ENCODE data around the gene ATP5MC3.
"Not testable (repeated sequence)": the region's sequence is repeated elsewhere in the genome, so short reads cannot be mapped to it uniquely, and the experiment has no call there.

Gene ATP5MC3

GRCh38 chr2:175181104-175181876 lies at the start of gene ATP5MC3:
ATP5MC3 (minus strand) TSS chr2:175181710; CDS start chr2:175181393, 317 bp downstream.
- FAIRE-seq, result no peak

GRCh38 chr2:175228601-175229000 lies 47.1 kb upstream of the ATP5MC3 start:
- FAIRE-seq, result not testable (repeated sequence)

- FAIRE-seq, result no peak
These were observed 46.7 kb upstream of the ATP5MC3 start for GRCh38 chr2:175228179-175228578.

- FAIRE-seq, result no peak
These were observed 45.9 kb upstream of the ATP5MC3 start for GRCh38 chr2:175227393-175227792.

- no peak for FAIRE-seq
These were observed 38.6 kb upstream of the ATP5MC3 start for GRCh38 chr2:175220075-175220474.

- no peak for FAIRE-seq
These were observed 37.0 kb upstream of the ATP5MC3 start for GRCh38 chr2:175218551-175218950.

GRCh38 chr2:175207741-175208438 lies 26.4 kb upstream of the ATP5MC3 start:
- FAIRE-seq, result no peak

GRCh38 chr2:175206866-175207265 lies 25.4 kb upstream of the ATP5MC3 start:
- no peak for FAIRE-seq

- FAIRE-seq, result no peak
These were observed 24.0 kb upstream of the ATP5MC3 start for GRCh38 chr2:175205523-175205922.

- no peak for FAIRE-seq
These were observed 22.3 kb upstream of the ATP5MC3 start for GRCh38 chr2:175203621-175204496.

- FAIRE-seq, result no peak
These were observed 13.5 kb upstream of the ATP5MC3 start for GRCh38 chr2:175195012-175195411.

- no peak for FAIRE-seq
These were observed 7.3 kb upstream of the ATP5MC3 start for GRCh38 chr2:175188761-175189160.

- FAIRE-seq, result no peak
These were observed 5.9 kb upstream of the ATP5MC3 start for GRCh38 chr2:175187378-175187777.

GRCh38 chr2:175183674-175184073 lies 2.2 kb upstream of the ATP5MC3 start:
- FAIRE-seq, result no peak

- no peak for FAIRE-seq
These were observed 383 bp upstream of the ATP5MC3 start for GRCh38 chr2:175181877-175182308.

- no peak for FAIRE-seq
These were observed 808 bp downstream of the ATP5MC3 start for GRCh38 chr2:175180701-175181103.

GRCh38 chr2:175176624-175177023 lies 4.9 kb downstream of the ATP5MC3 start:
- FAIRE-seq, result no peak

GRCh38 chr2:175175896-175176295 lies 5.6 kb downstream of the ATP5MC3 start:
- FAIRE-seq, result no peak

GRCh38 chr2:175175320-175175719 lies 6.2 kb downstream of the ATP5MC3 start:
- FAIRE-seq, result no peak

- no peak for FAIRE-seq
These were observed 10.7 kb downstream of the ATP5MC3 start for GRCh38 chr2:175170659-175171304.

GRCh38 chr2:175169191-175169590 lies 12.3 kb downstream of the ATP5MC3 start:
- peak; percentile 14 for FAIRE-seq

- FAIRE-seq, result no peak
These were observed 13.0 kb downstream of the ATP5MC3 start for GRCh38 chr2:175168564-175168945.

Measured in colon (tissue), 2 donors.